Endothelial cell of umbilical vein (primary cell): ENCODE measurements around the gene SLC10A7.

Source experiments
- CTCF ChIP-seq, 2 donors: IDR thresholded peaks; 1 replicate in 1 of 2; 2 replicates in 1 of 2; pipeline ENCODE4 v1.5.1; 2011; ENCODE audit warnings: low read length in 2 of 2, mild to moderate bottlenecking in 2 of 2, moderate library complexity in 2 of 2, control low read depth in 1 of 2, inconsistent platforms in 1 of 2, low read depth in 1 of 2; ENCODE audit not compliant: insufficient read depth in 1 of 2; ENCODE audit errors: extremely low read depth in 1 of 2
- EZH2 ChIP-seq: IDR thresholded peaks from 2 replicates; pipeline ENCODE4 v1.6.1; 2012; ENCODE audit warnings: borderline replicate concordance, low read depth, mild to moderate bottlenecking, moderate library complexity, low read length, inconsistent platforms; ENCODE audit not compliant: severe bottlenecking
- GATA2 ChIP-seq: IDR thresholded peaks from 2 replicates; pipeline ENCODE4 v1.7.0; 2011; ENCODE audit warnings: low read depth, mild to moderate bottlenecking, moderate library complexity, mixed read lengths, low read length; ENCODE audit not compliant: insufficient read length, insufficient read depth
- JUN ChIP-seq: IDR thresholded peaks from 2 replicates; pipeline ENCODE4 v1.6.1; 2011; ENCODE audit warnings: borderline replicate concordance, low read depth; ENCODE audit not compliant: insufficient read length, insufficient read depth
- MYC ChIP-seq: IDR thresholded peaks from one replicate; pipeline ENCODE4 v1.6.1; 2011; ENCODE audit warnings: mild to moderate bottlenecking, low read depth, low read length
- POLR2A ChIP-seq: IDR thresholded peaks from 2 replicates; pipeline ENCODE4 v1.6.1; 2012; ENCODE audit warnings: low read depth, mild to moderate bottlenecking, control low read depth, low read length

GRCh38 chr4:146436423-146437162 is 85.1 kb downstream of the SLC10A7 start:
- TF ChIP-seq EZH2 (no peak), POLR2A (no peak), CTCF (IDR thresholded peaks at IDR 0.05; ENCODE audit: extremely low read depth in 1 of 2, insufficient read depth in 1 of 2, low read depth in 1 of 2, low read length in 2 of 2) (no peak), JUN (no peak), GATA2 (no peak), MYC (no peak)
